NCI-H187 (cell line): ENCODE measurements around the gene ETV5.
"Not testable (repeated sequence)": the region's sequence is repeated elsewhere in the genome, so short reads cannot be mapped to it uniquely, and the experiment has no call there.

ENCODE experiments used
- DNase-seq, 2 experiments: peaks; one replicate each; lab custom pipeline; 2025; lab: John Stamatoyannopoulos, UW

The ETV5 gene

DNA sequence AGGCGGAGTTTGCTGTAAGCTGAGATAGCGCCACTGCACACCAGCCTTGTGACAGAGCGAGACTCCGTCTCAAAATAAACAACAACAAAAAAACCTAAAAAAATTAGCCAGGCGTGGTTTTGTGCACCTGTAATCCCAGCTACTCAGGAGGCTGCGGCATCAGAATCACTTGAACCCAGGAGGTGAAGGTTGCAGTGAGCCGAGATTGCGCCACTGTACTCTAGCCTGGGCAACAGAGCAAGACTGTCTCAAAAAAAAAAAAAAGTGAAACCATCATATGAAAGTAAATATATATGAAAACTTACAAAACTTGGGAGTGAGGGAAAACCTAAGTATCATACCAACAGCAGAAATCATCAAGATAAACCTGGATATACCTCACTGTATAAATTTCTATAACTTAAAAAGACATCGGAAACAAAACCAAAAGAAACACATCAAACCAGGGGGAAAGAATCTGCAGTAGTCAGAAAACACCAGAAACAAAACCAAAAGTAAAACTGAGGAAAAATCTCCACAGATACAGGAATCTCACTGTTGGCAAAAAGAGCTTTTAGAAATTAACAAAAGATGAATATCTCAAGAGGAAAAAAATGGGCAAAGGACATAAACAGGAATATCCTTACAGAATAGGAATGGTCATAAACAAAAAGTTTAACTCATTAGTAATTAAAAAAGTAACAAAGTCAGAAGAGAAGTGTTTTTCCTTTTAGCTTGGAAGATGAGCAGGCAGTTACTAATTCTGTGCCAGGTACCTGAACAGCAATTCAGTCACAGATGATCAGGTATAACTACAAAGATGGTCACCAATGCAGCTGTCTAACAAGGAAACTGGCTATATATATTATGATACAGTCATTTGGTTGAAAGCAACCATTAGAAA lies 41.3 kb downstream of the ETV5 start:
- no peak for DNase-seq

DNA sequence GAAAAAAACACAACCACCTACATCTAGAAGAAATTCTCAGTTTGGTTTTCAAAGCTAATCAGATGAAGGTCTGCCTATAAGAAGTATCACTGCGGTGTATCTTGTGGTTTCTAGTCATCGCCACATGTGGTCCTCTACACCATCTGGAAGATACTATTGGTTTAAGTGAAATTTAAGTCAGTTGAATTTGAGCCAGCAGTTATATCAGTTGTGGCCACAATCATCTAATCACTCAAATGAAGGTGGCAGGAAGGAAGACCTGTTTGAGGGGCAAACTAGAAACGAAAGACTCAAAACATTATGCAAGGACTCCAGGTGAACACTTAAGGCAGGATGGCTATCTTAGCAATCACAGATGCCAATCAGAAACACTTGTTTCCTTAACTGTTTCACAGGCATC lies 48.7 kb downstream of the ETV5 start:
- DNase-seq, result no peak

GRCh38 chr3:186059192-186059591 lies 49.7 kb downstream of the ETV5 start:
- DNase-seq, result no peak

- no peak for DNase-seq
These were observed 50.7 kb downstream of the ETV5 start for GRCh38 chr3:186058225-186058624.

DNA sequence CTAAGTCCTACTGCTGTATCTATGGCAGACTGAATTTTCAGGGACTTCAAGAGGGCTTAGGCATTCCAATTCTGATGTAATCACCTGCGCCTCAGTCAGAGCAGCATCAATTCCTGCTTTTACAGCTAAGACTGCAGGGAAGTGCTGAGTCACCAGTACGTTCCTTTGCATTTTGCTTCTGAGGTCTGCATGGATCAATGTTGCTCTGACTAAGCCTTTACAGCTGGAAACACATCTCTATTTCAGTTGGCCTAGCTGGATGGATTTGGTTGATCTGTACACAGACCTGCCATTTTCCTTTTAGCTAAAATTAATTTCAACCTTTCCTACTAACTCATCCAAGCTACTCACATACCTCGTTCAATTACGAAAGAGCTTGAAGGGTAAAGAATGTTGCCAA lies 51.3 kb downstream of the ETV5 start:
- no peak for DNase-seq

- no peak for DNase-seq
These were observed 54.0 kb downstream of the ETV5 start for GRCh38 chr3:186054792-186055352.

DNA sequence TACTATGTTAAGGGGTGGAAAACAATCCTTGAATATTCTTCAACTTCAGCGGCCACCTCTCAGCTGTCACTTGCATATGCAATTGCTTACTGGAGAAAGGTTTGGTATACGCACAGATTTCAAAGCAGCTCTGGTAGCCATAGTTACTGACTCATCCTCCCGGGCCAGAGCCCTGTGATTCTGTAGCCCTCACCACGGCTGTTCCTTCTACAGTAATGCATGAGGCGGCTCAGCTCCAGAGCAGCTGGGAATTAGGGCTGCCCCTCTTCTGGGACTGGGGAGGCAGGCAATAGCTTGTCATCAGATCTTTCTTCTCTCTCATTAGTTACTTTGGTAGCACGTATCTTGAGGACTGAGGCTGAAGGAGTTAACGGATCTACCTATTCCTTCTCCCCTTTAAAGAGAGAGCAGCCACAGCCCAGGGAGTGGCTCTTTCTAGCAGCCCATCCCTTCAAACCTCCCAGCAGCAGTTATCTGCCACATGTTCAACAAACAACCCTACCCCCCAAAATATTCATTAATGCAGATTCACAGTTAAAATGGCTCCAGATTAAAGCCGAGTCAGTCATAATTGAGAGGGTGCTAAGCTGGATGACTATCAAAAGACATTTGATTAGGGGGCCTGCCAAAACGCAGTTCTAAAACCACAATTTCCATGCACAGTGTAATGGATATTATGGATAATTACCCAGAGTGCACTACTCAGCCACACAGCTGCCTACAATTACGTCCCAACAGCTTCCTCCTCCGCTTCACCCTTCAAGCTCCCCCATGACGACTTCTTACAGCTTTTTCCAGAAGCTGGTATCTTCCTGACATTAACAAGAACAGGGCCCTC lies 54.7 kb downstream of the ETV5 start:
- DNase-seq, result no peak

- no peak for DNase-seq
These were observed 56.6 kb downstream of the ETV5 start for GRCh38 chr3:186052096-186052840.

GRCh38 chr3:186049001-186049400 lies 59.9 kb downstream of the ETV5 start:
- no peak for DNase-seq

DNA sequence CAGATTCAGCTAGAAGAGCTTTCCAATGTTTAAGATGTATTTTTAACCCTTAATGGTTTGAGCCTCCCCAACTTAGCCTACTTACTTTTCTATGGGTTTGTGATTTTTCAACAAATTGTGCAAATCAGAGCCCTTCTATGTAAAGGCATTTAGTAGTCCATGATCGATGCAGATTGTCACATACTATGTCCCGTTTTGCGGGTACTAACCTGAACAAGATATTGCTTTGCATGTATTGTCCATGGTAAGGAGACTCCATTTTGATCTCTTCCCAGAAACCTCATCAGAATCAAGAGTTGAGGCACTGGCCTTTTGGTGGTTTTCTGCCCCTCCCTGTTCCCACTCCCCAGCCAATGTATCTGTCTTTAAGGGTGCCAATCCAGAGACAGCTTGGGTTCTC lies 60.8 kb downstream of the ETV5 start:
- DNase-seq, result no peak

DNA sequence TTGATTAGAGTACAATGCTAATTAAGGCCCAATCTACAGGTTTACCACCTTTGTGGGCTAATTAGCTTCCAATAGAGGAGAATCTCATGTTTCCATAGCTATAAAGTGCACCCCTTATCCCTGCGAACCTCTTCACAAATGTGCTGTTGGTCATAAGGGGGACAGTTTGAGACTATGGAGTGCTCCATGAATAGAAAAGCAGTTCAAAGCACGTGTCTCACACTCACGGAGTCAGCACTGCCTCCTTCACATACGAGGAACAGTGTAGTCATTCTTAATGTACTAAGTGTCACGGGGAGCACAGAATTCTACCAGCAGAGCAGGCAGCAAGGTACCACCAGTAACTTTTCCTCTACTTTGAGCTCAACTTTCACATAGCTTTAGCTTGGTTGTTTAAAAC lies 62.1 kb downstream of the ETV5 start:
- DNase-seq, result no peak

- DNase-seq, result no peak
These were observed 63.9 kb downstream of the ETV5 start for GRCh38 chr3:186044968-186045367.

GRCh38 chr3:186044427-186044826 lies 64.5 kb downstream of the ETV5 start:
- no peak for DNase-seq

DNA sequence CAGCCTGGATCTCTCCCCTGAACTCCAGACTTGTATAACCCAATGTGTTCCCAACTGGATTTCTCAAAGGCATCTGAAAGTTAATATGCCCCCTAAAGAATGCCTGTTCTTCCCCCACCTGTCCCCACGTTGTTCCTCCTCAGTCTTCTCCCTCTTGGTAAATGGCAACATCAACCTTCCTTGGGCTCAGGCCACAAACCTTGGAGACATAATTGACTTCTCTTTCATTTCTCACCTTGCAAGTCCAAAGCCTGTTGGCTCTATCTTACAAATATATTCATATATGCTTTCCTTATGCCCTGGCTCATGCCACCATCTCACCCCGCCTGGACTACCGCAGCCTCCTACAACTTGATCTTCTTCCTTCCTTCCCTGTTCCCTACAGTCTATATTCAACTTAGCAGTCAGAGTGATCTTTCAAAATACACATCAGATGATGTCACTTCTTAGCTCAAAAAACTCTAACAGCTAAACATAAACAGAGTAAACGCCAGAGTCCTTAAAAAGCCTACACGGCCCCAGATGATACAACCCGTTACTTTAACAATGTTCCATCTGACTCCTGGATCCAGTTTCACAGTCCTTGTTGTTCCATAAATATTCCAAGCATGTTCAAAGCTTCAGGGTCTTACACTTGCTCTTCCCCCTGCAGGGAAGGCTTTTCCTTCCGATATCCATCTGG lies 66.2 kb downstream of the ETV5 start:
- DNase-seq, result no peak

GRCh38 chr3:186042036-186042435 lies 66.9 kb downstream of the ETV5 start:
- DNase-seq, result no peak

GRCh38 chr3:186038360-186038759 lies 70.5 kb downstream of the ETV5 start:
- no peak for DNase-seq

GRCh38 chr3:186035277-186035676 lies 73.6 kb downstream of the ETV5 start:
- DNase-seq, result no peak

- DNase-seq, result no peak
These were observed 76.6 kb downstream of the ETV5 start for GRCh38 chr3:186032321-186032720.

DNA sequence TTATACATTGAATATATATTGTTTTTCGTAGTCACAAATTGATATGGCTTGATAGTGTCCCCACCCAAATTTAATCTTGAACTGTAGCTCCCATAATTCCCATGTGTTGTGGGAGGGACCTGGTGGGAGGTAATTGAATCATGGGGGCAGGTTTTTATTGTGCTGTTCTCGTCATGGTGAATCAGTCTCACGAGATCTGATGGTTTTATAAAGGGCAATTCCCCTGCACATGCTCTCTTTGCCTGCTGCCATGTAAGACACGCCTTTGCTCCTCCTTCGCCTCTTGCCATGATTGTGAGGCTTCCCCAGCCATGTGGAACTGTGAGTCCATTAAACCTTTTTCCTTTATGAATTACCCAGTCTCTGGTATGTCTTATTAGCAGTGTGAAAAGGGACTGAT lies 82.9 kb downstream of the ETV5 start:
- DNase-seq, result not testable (repeated sequence)

- no peak for DNase-seq
These were observed 83.7 kb downstream of the ETV5 start for GRCh38 chr3:186025161-186025560.

GRCh38 chr3:186024210-186024609 lies 84.7 kb downstream of the ETV5 start:
- DNase-seq, result no peak

DNA sequence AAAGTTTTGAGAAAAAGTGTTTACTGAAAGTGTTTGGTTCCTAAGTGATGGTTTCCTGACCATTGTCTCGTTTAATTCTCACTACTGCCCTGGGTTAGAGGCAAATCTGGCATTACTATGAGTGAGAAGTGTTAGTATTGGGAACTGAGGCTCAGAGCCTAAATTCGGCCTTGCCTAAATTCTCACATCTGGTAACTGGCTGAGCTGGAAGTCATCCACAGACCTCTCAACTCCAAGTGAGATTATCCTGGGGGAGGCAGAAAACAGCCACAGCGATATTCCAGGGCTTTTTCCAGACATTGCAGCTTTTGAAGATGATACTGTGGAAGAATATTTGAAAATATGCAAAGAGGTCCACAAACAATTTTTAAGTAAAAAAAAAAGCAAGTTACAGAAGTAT lies 86.0 kb downstream of the ETV5 start:
- no peak for DNase-seq
